Esophagus squamous epithelium (tissue), 5 donors: Measurements from ENCODE around the gene TMTC1. TPM values are rescaled to one million over a fixed set of nuclear protein-coding genes. Genes with fewer than 3 reads are reported as not detected.

Experiments used
- DNase-seq: peaks from one replicate; lab custom pipeline; 2025; lab: John Stamatoyannopoulos, UW
- H3K27ac ChIP-seq, 4 donors: fragments of 200-600 bp; sonication (generic); one replicate each; pipeline ENCODE4 v1.5.1; 2016 to 2019; ENCODE audit warnings: mild to moderate bottlenecking in 1 of 4
- H3K27me3 ChIP-seq, 4 donors: fragments of 200-600 bp; sonication (generic); 1 replicate in 3 of 4; 2 replicates in 1 of 4; pipeline versions ENCODE4 v1.5.1 to v1.6.0; 2017 to 2021; ENCODE audit warnings: antibody characterized with exemption in 1 of 4
- H3K36me3 ChIP-seq, 3 donors: fragments of 200-600 bp; sonication (generic); one replicate each; pipeline ENCODE4 v1.5.1; 2016 to 2019
- H3K4me1 ChIP-seq, 3 donors: fragments of 200-600 bp; sonication (generic); one replicate each; pipeline ENCODE4 v1.5.1; 2017 to 2019
- H3K4me3 ChIP-seq, 4 donors: fragments of 200-600 bp; sonication (generic); 1 replicate in 3 of 4; 2 replicates in 1 of 4; pipeline ENCODE4 v1.5.1; 2016 to 2019; ENCODE audit warnings: mild to moderate bottlenecking in 2 of 4, moderate library complexity in 1 of 4
- H3K9me3 ChIP-seq, 3 donors: fragments of 200-600 bp; sonication (generic); one replicate each; pipeline ENCODE4 v1.5.1; 2016 to 2019
- CTCF ChIP-seq, 6 experiments: fragments of 450-650 bp in 4 of 6; fragments of 200-600 bp in 2 of 6; sonication (generic) in 2 of 6; IDR thresholded peaks; one replicate each; pipeline ENCODE4 v1.5.1; 2016 to 2019; ENCODE audit warnings: antibody characterized with exemption in 6 of 6, mild to moderate bottlenecking in 4 of 6, moderate library complexity in 4 of 6
- POLR2A ChIP-seq, 4 donors: fragments of 450-650 bp; IDR thresholded peaks; one replicate each; pipeline ENCODE4 v1.6.1; 2017; ENCODE audit warnings: antibody characterized with exemption in 4 of 4, mild to moderate bottlenecking in 4 of 4, moderate library complexity in 3 of 4
- WGBS, 2 donors: methylation state at CpG; one replicate each; pipeline ENCODE4 v1.1.5; 2018; 5-methylcytosine and 5-hydroxymethylcytosine counted together
- intact Hi-C: fragments of 100-400 bp; cut with DNase I; formaldehyde crosslinking; loops from one replicate; pipeline ENCODE4 v1.15.0; 2022
- total RNA-seq, 4 donors: library from RNA; depleted of rRNA; stranded (reverse); fragments of >200 nt; gene quantifications; one replicate each; pipeline ENCODE4 v1.1.0, GENCODE V29; 2016
- donor health status: DM: yes; HTN: yes; CAD: no.

The TMTC1 gene
- total RNA-seq, 4 donors from 2014 or later: 2.5 to 31.9 (median 14.7) TPM

DNA sequence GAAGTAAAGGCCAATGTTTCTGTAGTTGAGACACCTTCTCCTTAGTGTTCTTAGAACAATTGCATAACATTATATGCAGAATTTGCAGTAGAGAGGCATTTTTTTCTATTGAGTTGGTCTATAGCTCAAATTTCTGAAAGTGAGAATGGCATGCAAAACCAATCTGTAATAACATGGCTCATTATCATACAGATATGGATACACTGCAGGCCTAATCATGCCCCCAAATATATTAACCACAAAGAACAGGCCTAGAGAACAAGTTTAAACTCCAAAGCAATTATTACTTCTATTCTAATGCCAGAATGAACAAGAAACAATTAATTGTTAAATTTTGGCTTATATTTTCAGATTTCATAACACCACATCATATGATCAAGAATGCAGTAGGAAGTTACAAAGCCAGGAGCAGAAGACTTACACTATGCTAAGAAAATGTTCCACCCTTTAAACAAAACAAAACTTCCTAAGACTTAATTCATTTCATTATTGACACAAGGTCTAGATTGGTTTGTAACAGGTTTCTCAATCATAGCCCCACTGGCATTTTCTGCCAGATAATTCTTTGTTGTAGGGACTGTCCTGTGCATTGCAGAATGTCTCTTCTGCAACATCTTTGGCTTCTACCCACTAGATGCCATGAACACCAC is 26.9 kb downstream of the TMTC1 start:
- Histone ChIP-seq H3K4me1 (peaks cover 0 to 14% (median 0%) of the 10 kb centered on the region in 3 donors), H3K36me3 (peaks cover 0 to 13% (median 0%) of the 10 kb centered on the region in 3 donors), H3K9me3 (no peaks in the 10 kb centered on the region), H3K27ac (no peak overlapping the region), H3K4me3 (no peak overlapping the region), H3K27me3 (no peaks in the 10 kb centered on the region)
- no peak for DNase-seq
- intact Hi-C loops: no loop called here
- TF ChIP-seq POLR2A (IDR thresholded peaks at IDR 0.05) (no peak), CTCF (IDR thresholded peaks at IDR 0.05) (no peak)

GRCh38 chr12:29754235-29755189 is 29.2 kb downstream of the TMTC1 start:
- Histone ChIP-seq H3K9me3 (no peaks in the 10 kb centered on the region), H3K4me1 (peaks cover 0 to 14% (median 0%) of the 10 kb centered on the region in 3 donors), H3K36me3 (peaks cover 0 to 31% (median 0%) of the 10 kb centered on the region in 3 donors), H3K4me3 (no peak overlapping the region), H3K27me3 (no peaks in the 10 kb centered on the region), H3K27ac (no peak overlapping the region)
- WGBS, 2 donors: 56 to 65% methylated on average over 8 of the region's 8 CpGs
- intact Hi-C loops: no loop called here
- no peak for DNase-seq
- no peak for TF ChIP-seq CTCF (IDR thresholded peaks at IDR 0.05)
- TF ChIP-seq POLR2A (IDR thresholded peaks at IDR 0.05): no peak

DNA sequence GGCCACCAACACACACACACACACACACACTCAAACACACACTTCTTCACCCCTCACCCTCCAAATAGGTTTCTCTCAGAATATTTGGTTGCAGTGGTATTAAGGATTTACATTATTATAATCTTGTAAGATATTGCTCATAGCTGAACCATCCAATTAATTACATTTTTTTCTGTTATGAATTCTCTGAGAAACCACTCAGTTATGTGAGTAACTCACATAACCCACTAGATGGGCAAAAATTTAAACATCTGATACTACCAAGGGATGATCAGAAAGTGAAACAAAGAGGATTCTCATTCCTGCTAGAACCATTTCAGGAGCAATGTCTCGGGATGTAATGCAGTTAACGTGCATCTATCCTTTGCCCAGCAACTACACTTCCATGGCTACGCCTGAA is 31.6 kb downstream of the TMTC1 start:
- H3K9me3 ChIP-seq: no peaks in the 10 kb centered on the region
- H3K4me1 ChIP-seq: peaks cover 0 to 10% (median 0%) of the 10 kb centered on the region in 3 donors

GRCh38 chr12:29751676-29752075 is 32.1 kb downstream of the TMTC1 start:
- Histone ChIP-seq H3K27ac (no peak overlapping the region), H3K4me1 (peaks cover 0 to 6% (median 0%) of the 10 kb centered on the region in 3 donors), H3K4me3 (no peak overlapping the region), H3K36me3 (peaks cover 0 to 31% (median 0%) of the 10 kb centered on the region in 3 donors), H3K9me3 (no peaks in the 10 kb centered on the region), H3K27me3 (no peaks in the 10 kb centered on the region)
- no peak for DNase-seq
- 80 to 84% methylated on average over 5 to 6 of the region's 6 CpGs for WGBS, 2 donors
- intact Hi-C loops: no loop called here
- TF ChIP-seq POLR2A (IDR thresholded peaks at IDR 0.05) (no peak), CTCF (IDR thresholded peaks at IDR 0.05) (no peak)

More for the DNA sequence above, 31.6 kb downstream of the TMTC1 start:
- no peak for DNase-seq
- 92 to 93% methylated on average over 3 of the region's 3 CpGs for WGBS, 2 donors
- intact Hi-C loops: no loop called here
- TF ChIP-seq POLR2A (IDR thresholded peaks at IDR 0.05) (no peak), CTCF (IDR thresholded peaks at IDR 0.05) (no peak)
- Histone ChIP-seq H3K4me3 (no peak overlapping the region), H3K27ac (no peak overlapping the region), H3K36me3 (peaks cover 0 to 31% (median 0%) of the 10 kb centered on the region in 3 donors), H3K27me3 (no peaks in the 10 kb centered on the region)

GRCh38 chr12:29750928-29751220 is 32.9 kb downstream of the TMTC1 start:
- Histone ChIP-seq H3K27ac (no peak overlapping the region), H3K4me1 (no peaks in the 10 kb centered on the region), H3K36me3 (peaks cover 0 to 31% (median 0%) of the 10 kb centered on the region in 3 donors), H3K27me3 (no peaks in the 10 kb centered on the region), H3K9me3 (no peaks in the 10 kb centered on the region), H3K4me3 (no peak overlapping the region)
- intact Hi-C loops: no loop called here
- TF ChIP-seq CTCF (IDR thresholded peaks at IDR 0.05) (no peak), POLR2A (IDR thresholded peaks at IDR 0.05) (no peak)
- DNase-seq: no peak
